Ectodermal cell (in vitro differentiated cells): ENCODE results near the gene CTNNA2.

ENCODE experiments used
- H3K27ac ChIP-seq: 2 replicates; pipeline ENCODE4 v1.7.0; 2013; ENCODE audit warnings: mild to moderate bottlenecking, low read depth, low read length; ENCODE audit not compliant: insufficient read depth, poor library complexity, severe bottlenecking
- H3K27me3 ChIP-seq: 2 replicates; pipeline ENCODE4 v1.7.0; 2013; ENCODE audit warnings: mild to moderate bottlenecking, low read length; ENCODE audit not compliant: insufficient read depth, control insufficient read depth, poor library complexity, severe bottlenecking
- H3K36me3 ChIP-seq: one replicate; pipeline ENCODE4 v1.7.0; 2013; ENCODE audit warnings: low read length; ENCODE audit not compliant: control insufficient read depth, insufficient read depth
- H3K4me1 ChIP-seq: one replicate; pipeline ENCODE4 v1.7.0; 2013; ENCODE audit warnings: low read length; ENCODE audit not compliant: control insufficient read depth, insufficient read depth
- H3K4me3 ChIP-seq: 2 replicates; pipeline ENCODE4 v1.7.0; 2013; ENCODE audit warnings: low read depth, low read length, control low read depth; ENCODE audit not compliant: insufficient read depth
- H3K9me3 ChIP-seq: 2 replicates; pipeline ENCODE4 v1.7.0; 2013; ENCODE audit warnings: mild to moderate bottlenecking, low read length, moderate library complexity; ENCODE audit not compliant: control insufficient read depth
- WGBS, 2 experiments: methylation state at CpG; one replicate each; pipeline ENCODE4 v1.1.7; 2013; ENCODE audit warnings: missing lambda C conversion rate in 2 of 2; 5-methylcytosine and 5-hydroxymethylcytosine counted together

The CTNNA2 gene

GRCh38 chr2:79569048-79569447 is 56.2 kb downstream of the CTNNA2 start:
- no peak overlapping the region for H3K27ac ChIP-seq
- H3K9me3 ChIP-seq = no peaks in the 10 kb centered on the region
- H3K4me3 ChIP-seq = no peak overlapping the region
- 94% methylated on average over 4 of the region's 5 CpGs for WGBS, 2 experiments
- no peaks in the 10 kb centered on the region for H3K36me3 ChIP-seq
- no peaks in the 10 kb centered on the region for H3K27me3 ChIP-seq
- H3K4me1 ChIP-seq = no peaks in the 10 kb centered on the region

- WGBS, 2 experiments = 94 to 97% methylated on average over 4 to 6 of the region's 6 CpGs
Observed at GRCh38 chr2:79573895-79574674, 61.2 kb downstream of the CTNNA2 start.

GRCh38 chr2:79576451-79576850 is 63.6 kb downstream of the CTNNA2 start:
- no peaks in the 10 kb centered on the region for H3K27me3 ChIP-seq
- H3K9me3 ChIP-seq = no peaks in the 10 kb centered on the region
- H3K4me1 ChIP-seq = no peaks in the 10 kb centered on the region
- H3K4me3 ChIP-seq = no peak overlapping the region
- WGBS, 2 experiments = 89 to 94% methylated on average over 3 to 4 of the region's 4 CpGs
- no peak overlapping the region for H3K27ac ChIP-seq
- no peaks in the 10 kb centered on the region for H3K36me3 ChIP-seq

More at GRCh38 chr2:79573895-79574674, 61.2 kb downstream of the CTNNA2 start:
- Histone ChIP-seq H3K4me3 (no peak overlapping the region), H3K27ac (no peak overlapping the region), H3K36me3 (no peaks in the 10 kb centered on the region), H3K9me3 (no peaks in the 10 kb centered on the region), H3K4me1 (no peaks in the 10 kb centered on the region), H3K27me3 (no peaks in the 10 kb centered on the region)

- Histone ChIP-seq H3K4me1 (no peaks in the 10 kb centered on the region), H3K27ac (no peak overlapping the region), H3K27me3 (no peaks in the 10 kb centered on the region), H3K36me3 (no peaks in the 10 kb centered on the region), H3K4me3 (no peak overlapping the region), H3K9me3 (no peaks in the 10 kb centered on the region)
- WGBS, 2 experiments = 79 to 100% methylated on average over 1 of the region's 1 CpG
Observed at GRCh38 chr2:79578952-79579351, 66.1 kb downstream of the CTNNA2 start.

- Histone ChIP-seq H3K4me1 (no peaks in the 10 kb centered on the region), H3K4me3 (no peak overlapping the region), H3K27me3 (no peaks in the 10 kb centered on the region), H3K36me3 (no peaks in the 10 kb centered on the region), H3K9me3 (no peaks in the 10 kb centered on the region), H3K27ac (no peak overlapping the region)
- 83 to 90% methylated on average over 6 of the region's 6 CpGs for WGBS, 2 experiments
Observed at GRCh38 chr2:79580175-79580574, 67.3 kb downstream of the CTNNA2 start.

GRCh38 chr2:79585701-79586433 is 73.0 kb downstream of the CTNNA2 start:
- no peaks in the 10 kb centered on the region for H3K27me3 ChIP-seq
- 95% methylated on average over 11 of the region's 11 CpGs for WGBS, 2 experiments
- no peaks in the 10 kb centered on the region for H3K4me1 ChIP-seq
- no peak overlapping the region for H3K27ac ChIP-seq
- no peaks in the 10 kb centered on the region for H3K36me3 ChIP-seq
- no peak overlapping the region for H3K4me3 ChIP-seq
- no peaks in the 10 kb centered on the region for H3K9me3 ChIP-seq

GRCh38 chr2:79591281-79591680 is 78.4 kb downstream of the CTNNA2 start:
- H3K27me3 ChIP-seq = no peaks in the 10 kb centered on the region
- 100% methylated on average over 1 of the region's 1 CpG for WGBS, 2 experiments

GRCh38 chr2:79593237-79593867 is 80.5 kb downstream of the CTNNA2 start:
- WGBS, 2 experiments = 93 to 95% methylated on average over 4 of the region's 4 CpGs
- Histone ChIP-seq H3K27me3 (no peaks in the 10 kb centered on the region), H3K36me3 (no peaks in the 10 kb centered on the region), H3K4me1 (no peaks in the 10 kb centered on the region), H3K27ac (no peak overlapping the region), H3K9me3 (no peaks in the 10 kb centered on the region), H3K4me3 (no peak overlapping the region)

More at GRCh38 chr2:79591281-79591680, 78.4 kb downstream of the CTNNA2 start:
- H3K9me3 ChIP-seq = no peaks in the 10 kb centered on the region
- H3K4me3 ChIP-seq = no peak overlapping the region
- H3K27ac ChIP-seq = no peak overlapping the region
- H3K36me3 ChIP-seq = no peaks in the 10 kb centered on the region
- H3K4me1 ChIP-seq = no peaks in the 10 kb centered on the region

- H3K27ac ChIP-seq = no peak overlapping the region
- no peaks in the 10 kb centered on the region for H3K27me3 ChIP-seq
- no peaks in the 10 kb centered on the region for H3K9me3 ChIP-seq
- WGBS, 2 experiments = 71 to 73% methylated on average over 2 to 3 of the region's 3 CpGs
- H3K4me3 ChIP-seq = no peak overlapping the region
- H3K4me1 ChIP-seq = no peaks in the 10 kb centered on the region
- no peaks in the 10 kb centered on the region for H3K36me3 ChIP-seq
Observed at GRCh38 chr2:79596403-79596802, 83.6 kb downstream of the CTNNA2 start.

- H3K9me3 ChIP-seq = no peaks in the 10 kb centered on the region
- no peaks in the 10 kb centered on the region for H3K27me3 ChIP-seq
- no peak overlapping the region for H3K4me3 ChIP-seq
- no peaks in the 10 kb centered on the region for H3K4me1 ChIP-seq
- H3K27ac ChIP-seq = no peak overlapping the region
- H3K36me3 ChIP-seq = no peaks in the 10 kb centered on the region
Observed at GRCh38 chr2:79604748-79605147, 91.9 kb downstream of the CTNNA2 start.
